Caki2 (cell line): Measurements from ENCODE around the gene SPAG17. TPM values are rescaled to one million over a fixed set of nuclear protein-coding genes. Genes with fewer than 3 reads are reported as not detected.
"Not testable (repeated sequence)": the region's sequence is repeated elsewhere in the genome, so short reads cannot be mapped to it uniquely, and the experiment has no call there.

Source experiments
- DNase-seq: peaks from one replicate; pipeline ENCODE4 v3.0.0-alpha.2; 2015; ENCODE audit warnings: low read depth
- in situ Hi-C: cut with HindIII; loops from 2 replicates; pipeline ENCODE4 v1.10.0; 2016; ENCODE audit warnings: low sequenced_read_pairs, low pct_unique_long_range_greater_than_20kb, mixed read lengths
- total RNA-seq: library from RNA; depleted of rRNA; stranded (reverse); fragments of >200 nt; shearing (Covaris generic); gene quantifications from 2 replicates; pipeline ENCODE4 v1.2.3, GENCODE V29; 2014; ENCODE audit warnings: low replicate concordance

The SPAG17 gene
- total RNA-seq, 1 experiment from 2014 or later: 0.27 TPM

DNA sequence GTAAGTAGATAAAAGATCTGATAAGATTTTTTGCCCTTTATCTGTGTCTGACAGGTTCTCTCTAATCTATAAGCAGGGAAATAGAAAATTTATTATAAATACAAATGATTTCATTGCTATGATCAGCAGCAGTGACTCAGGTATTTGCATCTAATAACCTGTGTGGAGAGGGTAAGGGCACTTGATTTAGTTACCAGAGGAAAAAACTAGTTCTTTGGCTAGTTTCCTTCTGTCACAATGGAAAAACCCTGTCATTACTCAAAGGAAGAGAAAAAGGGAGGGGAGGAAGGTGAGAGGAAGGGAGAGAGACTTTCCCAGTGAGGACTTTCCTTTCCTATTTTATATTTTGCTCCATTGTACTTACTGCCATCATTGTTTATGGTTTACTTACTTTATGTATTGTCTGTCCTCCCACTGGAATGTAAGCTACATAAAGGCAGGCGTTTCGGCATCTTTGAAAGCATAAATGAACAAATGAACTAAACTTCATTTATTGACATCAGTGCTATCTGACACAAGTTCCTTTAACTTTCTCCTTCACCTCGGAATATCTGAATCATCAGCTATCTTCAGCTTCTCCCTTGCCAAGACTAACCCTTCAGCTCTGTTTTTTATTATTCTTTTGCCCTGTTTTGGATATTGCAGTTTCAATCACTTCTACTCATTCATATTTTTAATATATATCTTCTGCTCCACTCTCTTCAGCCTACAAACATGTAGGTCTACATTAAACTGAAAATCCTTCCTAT lies 220.6 kb downstream of the SPAG17 start:
- in situ Hi-C loops: no loop called here
- DNase-seq: no peak

DNA sequence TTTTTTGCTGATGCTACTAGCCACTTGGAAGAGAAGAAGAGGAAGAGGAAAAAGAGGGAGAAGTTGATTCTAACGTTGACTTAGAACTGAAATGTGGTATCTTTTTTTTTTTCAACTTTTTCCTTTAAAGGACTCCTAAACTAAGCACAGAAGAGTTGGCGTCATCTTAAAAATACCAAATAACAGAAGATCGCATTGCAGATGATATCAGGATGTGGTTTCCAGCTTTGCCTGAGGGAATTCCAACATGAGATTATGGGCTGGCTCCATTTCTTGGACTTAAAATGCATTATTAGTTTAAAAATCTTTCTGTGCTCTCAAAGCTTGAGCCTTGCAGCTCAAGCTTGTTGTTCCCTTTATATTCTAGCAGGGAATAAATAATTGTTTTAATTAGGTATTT lies 225.7 kb downstream of the SPAG17 start:
- DNase-seq: no peak

DNA sequence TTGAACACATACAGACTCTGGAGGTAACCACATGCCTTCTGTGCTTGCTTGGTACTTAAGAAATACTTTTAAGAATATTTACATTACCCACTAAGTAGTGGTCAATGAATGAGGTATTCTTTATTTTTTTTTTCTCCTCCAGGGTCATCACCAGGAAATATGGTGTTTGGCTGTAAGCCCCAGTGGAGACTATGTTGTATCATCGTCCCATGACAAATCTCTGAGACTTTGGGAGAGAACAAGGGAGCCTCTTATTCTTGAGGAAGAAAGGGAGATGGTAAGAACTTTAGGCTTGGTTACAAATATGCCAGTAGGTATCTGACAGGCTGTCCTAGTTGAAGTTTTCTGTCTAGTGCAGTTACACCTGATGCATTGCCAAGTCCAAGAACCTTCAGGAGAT lies 232.6 kb downstream of the SPAG17 start:
- DNase-seq: no peak
- in situ Hi-C loops: no loop called here

More for the DNA sequence above, 225.7 kb downstream of the SPAG17 start:
- in situ Hi-C loops: no loop called here

DNA sequence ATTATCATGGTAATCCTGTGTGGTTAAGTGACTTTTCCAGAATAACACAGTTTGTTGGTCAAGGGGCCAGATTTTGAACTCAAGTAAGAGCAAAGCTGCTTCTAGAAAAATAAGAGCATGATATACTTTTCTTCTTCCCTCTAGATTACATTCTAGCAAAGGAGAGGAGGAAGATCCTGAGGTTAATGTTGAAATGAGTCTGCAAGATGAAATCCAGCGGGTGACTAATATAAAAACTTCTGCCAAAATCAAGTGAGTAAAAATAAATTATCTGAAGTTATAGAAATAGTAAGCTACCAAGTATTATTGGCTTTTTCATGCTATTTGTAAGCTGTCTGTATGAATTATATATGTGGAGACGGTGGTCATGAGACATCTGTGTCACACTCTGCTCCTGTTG lies 242.7 kb downstream of the SPAG17 start:
- in situ Hi-C loops: no loop called here
- no peak for DNase-seq

DNA sequence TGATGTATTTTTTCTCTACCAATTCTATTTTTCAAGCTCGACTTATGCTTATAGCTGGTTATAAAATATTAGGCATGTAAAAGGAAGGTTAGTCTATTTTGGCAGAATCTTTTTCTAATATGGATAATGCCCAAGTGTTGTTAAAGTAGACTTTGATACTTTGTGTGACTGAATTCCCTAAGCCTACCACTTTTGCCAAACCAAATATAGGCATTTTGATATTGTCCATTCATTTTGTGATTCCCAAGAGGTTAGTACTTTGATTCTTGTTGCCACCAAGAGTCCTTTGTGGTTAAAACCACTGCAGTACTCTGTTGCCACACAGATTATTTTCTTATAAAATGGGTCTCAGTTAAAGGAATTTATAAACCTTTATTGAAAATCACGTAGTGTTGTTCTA lies 251.3 kb downstream of the SPAG17 start:
- in situ Hi-C loops: no loop called here
- DNase-seq: no peak

DNA sequence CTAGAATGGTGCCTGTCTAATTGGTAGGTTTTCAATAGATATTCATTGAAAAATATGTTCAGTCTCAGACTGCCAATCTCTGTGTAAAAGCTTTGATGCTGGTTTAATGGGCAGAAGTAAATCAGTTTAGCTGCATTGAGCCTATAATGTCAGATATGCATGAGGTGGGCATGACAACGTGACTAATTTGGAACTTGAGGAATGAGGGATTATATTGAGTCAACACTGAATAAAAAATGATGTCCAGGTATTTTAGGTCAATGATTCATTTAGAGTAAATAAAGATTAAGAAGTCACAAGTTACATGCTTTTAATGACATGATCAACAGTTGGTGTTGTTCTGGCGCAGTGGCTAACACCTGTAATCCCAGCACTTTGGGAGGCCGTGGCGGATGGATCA lies 252.5 kb downstream of the SPAG17 start:
- in situ Hi-C loops: no loop called here
- no peak for DNase-seq

DNA sequence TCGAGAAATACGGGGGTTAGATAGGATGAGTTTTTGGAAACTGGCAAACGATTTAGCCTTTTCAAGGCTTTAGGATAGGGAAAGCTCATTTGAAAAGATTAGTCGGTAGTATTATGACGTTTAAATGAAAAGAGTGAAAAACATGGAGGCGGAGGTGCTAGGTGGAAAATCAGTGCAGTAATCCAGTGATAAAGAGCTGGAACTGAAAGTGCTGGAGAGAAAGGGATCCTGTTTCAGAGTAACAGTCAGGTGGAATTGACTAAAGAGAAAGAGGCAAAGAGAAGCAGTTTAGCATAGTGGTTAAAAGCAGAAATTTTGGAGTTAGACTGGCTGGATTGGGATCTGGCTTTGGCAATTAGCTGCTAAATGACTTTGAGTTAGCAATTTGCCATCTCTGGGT lies 254.5 kb downstream of the SPAG17 start:
- in situ Hi-C loops: no loop called here
- no peak for DNase-seq

DNA sequence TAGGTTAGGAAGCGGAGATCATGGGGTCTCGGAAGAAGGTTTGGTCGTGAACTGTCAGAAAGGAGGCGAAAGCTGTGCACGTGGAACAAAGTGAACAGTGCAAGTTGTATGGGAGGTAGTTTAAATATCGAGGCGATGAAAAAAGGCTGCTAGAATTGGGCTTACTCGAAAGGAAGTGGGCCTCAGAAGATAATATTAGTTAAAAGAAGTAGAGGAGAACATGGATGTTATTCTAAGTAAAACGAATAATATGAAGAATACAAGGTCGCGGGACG lies 254.9 kb downstream of the SPAG17 start:
- in situ Hi-C loops: no loop called here

DNA sequence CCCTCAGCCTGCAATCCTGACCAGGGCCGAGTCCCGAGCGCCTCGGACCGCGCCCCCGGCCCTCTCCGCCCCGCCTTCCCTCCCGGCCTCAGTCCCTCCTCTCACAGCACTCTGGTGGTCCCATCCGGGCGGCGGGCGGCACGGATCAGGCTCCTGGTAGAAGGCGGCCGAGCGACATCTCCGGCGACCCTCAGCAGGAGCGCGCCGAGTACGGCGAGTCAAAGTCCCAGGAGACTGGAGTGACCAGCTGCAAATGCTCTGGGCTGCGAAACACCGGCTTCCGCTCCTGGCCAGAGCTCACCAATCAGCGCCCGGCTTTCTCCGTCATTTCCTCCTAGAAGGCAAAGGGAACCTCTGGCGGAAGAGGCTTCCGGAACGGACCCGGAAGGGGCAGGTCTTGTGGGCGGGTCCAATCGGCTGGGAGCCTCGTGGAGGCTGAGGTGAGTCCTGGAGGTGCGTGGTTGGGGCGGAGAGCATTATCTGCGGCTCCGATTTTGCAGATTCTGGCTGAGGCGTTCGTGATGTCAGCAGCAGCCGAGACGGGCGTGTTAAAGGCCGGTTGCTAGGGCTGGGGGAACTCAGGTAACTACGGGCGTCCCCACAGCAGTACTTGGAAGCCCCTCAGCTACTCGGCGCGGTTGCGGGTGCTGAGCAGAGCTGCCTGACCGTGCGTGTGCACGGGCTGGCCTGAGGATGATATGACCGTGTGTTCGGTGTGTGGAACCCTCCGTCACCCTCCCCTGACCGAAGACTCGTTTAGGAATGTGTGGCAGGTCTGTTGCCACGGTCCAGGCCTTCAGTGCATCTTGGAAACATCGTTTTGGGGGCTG lies 255.5 kb downstream of the SPAG17 start, which contains the start of the genes GDAP2 and WDR3:
Gene GDAP2, minus strand, starts transcription at position 279 of the 830 bp plus-strand sequence. CDS start 9,264 bp downstream, outside the sequence.
Gene WDR3, plus strand, starts transcription at position 397 of the 830 bp plus-strand sequence. CDS start 3,581 bp downstream, outside the sequence.
- DNase-seq: peak; percentile 93
- in situ Hi-C loops: no loop called here

More for the DNA sequence above, 254.9 kb downstream of the SPAG17 start:
- no peak for DNase-seq

DNA sequence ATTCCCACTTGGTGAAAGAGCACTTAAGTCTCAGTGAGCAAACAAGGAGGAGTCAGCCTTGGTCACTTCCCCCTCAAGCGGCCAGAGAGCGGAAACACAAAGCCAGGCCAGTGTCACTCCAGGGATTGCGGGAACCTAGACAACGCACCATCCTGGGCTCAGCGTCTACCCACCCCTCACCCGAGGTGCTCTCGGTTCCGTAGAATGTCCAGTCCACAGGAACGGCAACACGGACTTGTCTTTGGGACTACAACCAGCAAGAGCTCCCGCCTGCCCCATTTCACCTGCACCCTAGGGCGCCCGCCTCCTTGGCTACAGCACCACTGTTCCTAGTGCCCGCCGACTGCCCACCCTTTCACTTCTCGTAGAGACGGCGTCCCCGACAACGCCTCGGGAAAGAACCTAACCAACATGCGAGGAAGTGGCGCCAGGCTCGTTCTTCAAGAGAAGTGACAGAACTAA lies 256.1 kb downstream of the SPAG17 start:
- DNase-seq: peak; percentile 60
- in situ Hi-C loops: no loop called here

DNA sequence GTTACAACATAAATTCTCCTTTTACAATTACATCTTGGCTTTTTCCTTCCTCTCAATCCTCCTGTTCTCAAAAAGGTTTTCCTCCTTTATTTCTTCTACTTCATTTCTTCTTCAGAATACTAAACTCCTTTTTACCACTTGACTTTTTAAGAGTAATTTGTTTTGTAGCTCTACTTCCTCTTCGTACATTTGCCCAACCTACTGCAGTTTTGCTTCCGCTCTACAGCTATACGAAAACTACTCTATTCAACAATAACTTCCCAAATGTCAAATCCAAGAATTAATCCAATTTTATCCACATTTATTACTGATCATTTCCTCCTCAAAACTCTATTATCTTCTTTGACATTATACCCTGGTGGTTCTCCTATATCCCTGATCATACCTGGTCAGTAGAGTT lies 259.0 kb downstream of the SPAG17 start:
- no peak for DNase-seq
- in situ Hi-C loops: no loop called here

DNA sequence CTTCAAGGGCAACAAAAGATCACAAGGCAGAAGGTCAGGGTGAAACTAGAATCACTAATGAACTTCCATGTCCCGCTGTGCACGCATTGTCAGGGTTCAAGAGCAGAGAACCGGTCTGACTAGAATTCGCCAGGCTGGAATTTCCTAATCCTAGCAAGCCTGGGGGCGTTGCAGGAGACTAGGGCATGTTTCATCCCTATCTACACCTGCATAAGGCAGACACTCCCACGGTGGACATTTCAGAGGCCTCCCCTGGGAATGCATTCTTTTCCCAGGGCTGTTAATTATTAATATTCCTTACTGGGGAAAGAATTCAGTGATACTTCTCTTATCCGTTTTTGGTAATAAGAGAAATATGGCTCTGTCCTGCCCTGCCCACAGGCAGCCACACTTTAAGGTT lies 262.3 kb downstream of the SPAG17 start:
- in situ Hi-C loops: not testable (repeated sequence)
- peak; percentile 1 for DNase-seq

DNA sequence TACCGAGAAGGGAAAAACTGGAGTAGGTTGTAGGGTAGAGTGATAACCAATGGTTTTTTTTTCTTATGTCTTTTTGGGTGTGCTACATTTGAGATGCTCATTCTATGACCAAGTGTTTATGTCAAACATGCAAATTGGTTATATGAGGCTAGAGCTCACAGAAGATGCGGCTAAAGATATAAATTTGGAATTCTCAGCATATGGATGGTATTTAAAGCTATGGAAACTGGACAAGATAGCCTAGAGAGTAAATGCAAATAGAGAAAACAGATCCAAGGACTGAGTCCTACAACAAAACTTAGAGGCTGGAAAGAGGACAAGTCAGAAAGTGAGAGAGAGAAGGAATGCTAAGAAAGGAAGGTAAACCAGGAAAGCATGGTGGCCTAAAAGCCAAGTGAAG lies 263.0 kb downstream of the SPAG17 start:
- in situ Hi-C loops: no loop called here
- DNase-seq: no peak

DNA sequence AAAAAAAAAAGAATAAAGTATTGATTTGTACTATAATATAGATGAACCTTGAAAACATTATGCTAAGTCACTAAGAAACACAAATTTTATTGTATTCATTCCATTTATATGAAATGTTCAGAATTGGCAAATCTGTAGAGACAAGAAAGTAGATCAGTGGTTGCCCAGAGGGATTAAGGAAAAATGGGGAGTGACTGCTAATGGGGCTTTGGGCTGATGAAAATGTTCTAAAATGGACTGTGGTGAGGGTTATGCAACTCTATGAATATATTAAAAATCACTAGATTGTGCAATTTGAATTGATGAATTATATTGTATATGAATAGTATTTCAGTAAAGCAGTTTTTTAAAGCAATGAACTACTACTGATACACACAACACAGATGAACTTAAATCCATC lies 265.7 kb downstream of the SPAG17 start:
- DNase-seq: no peak
- in situ Hi-C loops: no loop called here

DNA sequence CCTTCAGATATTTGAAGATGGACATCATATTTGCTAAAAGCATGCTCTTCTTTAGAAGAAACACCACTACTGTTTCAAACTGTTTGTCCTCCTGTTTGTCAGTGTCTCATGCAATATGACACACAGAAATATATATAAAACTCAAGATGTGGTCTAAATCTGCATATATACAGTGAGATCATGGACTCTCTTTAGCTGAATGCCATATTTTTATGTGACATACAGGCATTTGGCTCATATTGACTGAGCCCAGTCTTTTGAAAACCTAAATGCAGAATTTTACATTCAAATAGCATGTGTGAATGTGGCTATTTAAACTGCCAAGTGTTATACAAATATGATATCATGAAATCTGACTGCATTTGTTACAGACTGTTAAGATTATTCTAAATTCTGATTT lies 274.0 kb downstream of the SPAG17 start:
- no peak for DNase-seq
- in situ Hi-C loops: no loop called here

DNA sequence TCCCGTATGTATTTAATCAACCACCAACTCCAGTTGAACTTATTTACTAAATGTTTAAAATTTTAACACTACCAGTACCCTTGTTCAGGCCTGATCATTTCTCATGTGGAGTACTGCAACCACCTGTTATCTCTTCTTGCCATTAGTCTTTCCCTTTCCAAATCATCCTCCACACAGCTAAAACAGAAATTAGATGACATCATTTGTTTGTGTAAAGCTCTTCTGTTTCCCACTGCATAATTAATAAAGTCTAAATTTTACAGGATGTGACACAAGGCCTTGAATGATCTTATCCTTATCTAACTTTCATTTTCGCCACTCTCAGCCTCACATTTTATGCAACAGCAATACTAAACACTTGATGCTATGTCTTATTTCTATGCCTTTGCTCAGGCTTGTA lies 280.0 kb downstream of the SPAG17 start:
- in situ Hi-C loops: no loop called here

DNA sequence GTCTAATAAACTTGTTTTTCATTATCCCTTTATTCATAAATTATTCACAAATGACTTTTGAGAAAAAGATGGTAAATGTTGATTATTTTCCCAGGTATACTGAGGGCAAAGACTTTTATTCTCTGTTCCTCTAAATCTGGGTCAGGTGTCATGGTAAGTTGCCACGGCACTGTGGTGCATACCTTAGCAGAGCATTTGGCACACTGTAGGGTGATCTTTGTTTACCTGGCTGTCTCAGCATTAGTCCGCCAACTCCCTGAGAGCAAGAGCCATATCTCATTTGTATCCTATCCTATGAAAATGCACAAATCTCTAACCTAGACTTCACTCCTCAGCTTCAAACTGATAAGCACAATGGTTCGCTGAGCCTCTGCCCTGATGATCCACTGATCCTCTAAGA lies 280.5 kb downstream of the SPAG17 start:
- in situ Hi-C loops: no loop called here
- no peak for DNase-seq

More for the DNA sequence above, 280.0 kb downstream of the SPAG17 start:
- DNase-seq: no peak
